Loucy (cell line): ENCODE measurements around the gene ACP3.

Experiments used
- H2AFZ ChIP-seq: fragments of 200-600 bp; sonication (generic); 2 replicates; pipeline ENCODE4 v1.6.0; 2016; ENCODE audit warnings: antibody characterized with exemption, mild to moderate bottlenecking, low read length, moderate library complexity
- H3F3A ChIP-seq: fragments of 200-600 bp; 2 replicates; pipeline ENCODE4 v1.6.0; 2016; ENCODE audit warnings: antibody characterized with exemption, low read depth, mild to moderate bottlenecking
- H3K27me3 ChIP-seq: fragments of 200-600 bp; sonication (generic); 2 replicates; pipeline ENCODE4 v1.6.1; 2014; ENCODE audit warnings: low read length, mild to moderate bottlenecking; ENCODE audit not compliant: insufficient read depth, poor library complexity, severe bottlenecking
- H3K36me3 ChIP-seq: fragments of 200-600 bp; sonication (generic); 2 replicates; pipeline ENCODE4 v1.6.1; 2016; ENCODE audit warnings: low read length; ENCODE audit not compliant: insufficient read depth
- H3K4me1 ChIP-seq: fragments of 200-600 bp; sonication (generic); 2 replicates; pipeline ENCODE4 v1.5.1; 2014; ENCODE audit warnings: low read length, mild to moderate bottlenecking; ENCODE audit not compliant: insufficient read depth, poor library complexity, severe bottlenecking
- H3K4me2 ChIP-seq: fragments of 200-600 bp; sonication (generic); 2 replicates; pipeline ENCODE4 v1.6.0; 2014; ENCODE audit warnings: antibody characterized with exemption, low read length, low read depth, mild to moderate bottlenecking; ENCODE audit not compliant: poor library complexity, severe bottlenecking
- H3K4me3 ChIP-seq: fragments of 200-600 bp; sonication (generic); 2 replicates; pipeline ENCODE4 v1.5.1; 2014; ENCODE audit warnings: low read length, mild to moderate bottlenecking, mixed read lengths; ENCODE audit not compliant: poor library complexity, severe bottlenecking
- H3K79me2 ChIP-seq: fragments of 200-600 bp; sonication (generic); 2 replicates; pipeline ENCODE4 v1.6.1; 2014; ENCODE audit warnings: low read length; ENCODE audit not compliant: insufficient read depth
- H3K9ac ChIP-seq: fragments of 200-600 bp; sonication (generic); 2 replicates; pipeline ENCODE4 v1.6.0; 2014; ENCODE audit warnings: mild to moderate bottlenecking, low read depth, low read length, moderate library complexity; ENCODE audit not compliant: poor library complexity, severe bottlenecking
- H3K9me2 ChIP-seq: fragments of 200-600 bp; sonication (generic); replicated peaks from 2 replicates; pipeline ENCODE4 v1.6.1; 2016; ENCODE audit warnings: low read depth, low read length, mixed read lengths
- H3K9me3 ChIP-seq: fragments of 200-600 bp; sonication (generic); 2 replicates; pipeline ENCODE4 v1.6.1; 2014; ENCODE audit warnings: mild to moderate bottlenecking, antibody characterized with exemption, low read length, low read depth; ENCODE audit not compliant: insufficient read depth
- H4K20me1 ChIP-seq: fragments of 200-600 bp; sonication (generic); 2 replicates; pipeline ENCODE4 v1.6.0; 2014; ENCODE audit warnings: antibody characterized with exemption, low read length, mild to moderate bottlenecking; ENCODE audit not compliant: insufficient read depth, poor library complexity, severe bottlenecking
- CTCF ChIP-seq: fragments of 200-600 bp; sonication (generic); conservative IDR thresholded peaks from 2 replicates; pipeline ENCODE4 v1.5.1; 2014; ENCODE audit warnings: mild to moderate bottlenecking, antibody characterized with exemption, low read length
- EZH2phosphoT487 ChIP-seq: fragments of 200-600 bp; IDR thresholded peaks from 2 replicates; pipeline ENCODE4 v1.6.1; 2018; ENCODE audit warnings: antibody characterized with exemption, mild to moderate bottlenecking, moderate library complexity, borderline replicate concordance

The ACP3 gene

GRCh38 chr3:132286035-132286434 lies 31.2 kb upstream of the ACP3 start:
- no peaks in the 10 kb centered on the region for H3K9me2 ChIP-seq
- no peaks in the 10 kb centered on the region for H4K20me1 ChIP-seq
- H3K27me3 ChIP-seq = no peaks in the 10 kb centered on the region
- H3K4me2 ChIP-seq = no peak overlapping the region
- no peaks in the 10 kb centered on the region for H3F3A ChIP-seq
- no peaks in the 10 kb centered on the region for H3K9me3 ChIP-seq
- no peak overlapping the region for H2AFZ ChIP-seq
- H3K9ac ChIP-seq = no peak overlapping the region
- no peak for TF ChIP-seq EZH2phosphoT487
- no peak for TF ChIP-seq CTCF
- peaks cover 4% of the 10 kb centered on the region for H3K4me1 ChIP-seq
- H3K79me2 ChIP-seq = no peaks in the 10 kb centered on the region
- no peaks in the 10 kb centered on the region for H3K36me3 ChIP-seq
- no peak overlapping the region for H3K4me3 ChIP-seq

- Histone ChIP-seq H3K4me1 (peaks cover 4% of the 10 kb centered on the region), H4K20me1 (no peaks in the 10 kb centered on the region), H2AFZ (no peak overlapping the region), H3F3A (no peaks in the 10 kb centered on the region), H3K9me2 (no peaks in the 10 kb centered on the region), H3K4me2 (no peak overlapping the region), H3K4me3 (no peak overlapping the region), H3K36me3 (no peaks in the 10 kb centered on the region), H3K9me3 (no peaks in the 10 kb centered on the region), H3K79me2 (no peaks in the 10 kb centered on the region), H3K27me3 (no peaks in the 10 kb centered on the region), H3K9ac (no peak overlapping the region)
- TF ChIP-seq CTCF = no peak
- TF ChIP-seq EZH2phosphoT487 = no peak
Observed at GRCh38 chr3:132288357-132288756, 28.9 kb upstream of the ACP3 start.

GRCh38 chr3:132289316-132289715 lies 27.9 kb upstream of the ACP3 start:
- Histone ChIP-seq H3K36me3 (no peaks in the 10 kb centered on the region), H3K79me2 (no peaks in the 10 kb centered on the region), H3K4me2 (no peak overlapping the region), H3K9me3 (no peaks in the 10 kb centered on the region), H3K27me3 (no peaks in the 10 kb centered on the region), H2AFZ (no peak overlapping the region), H3K4me3 (no peak overlapping the region), H3K4me1 (no peaks in the 10 kb centered on the region), H4K20me1 (no peaks in the 10 kb centered on the region), H3K9ac (no peak overlapping the region), H3F3A (no peaks in the 10 kb centered on the region), H3K9me2 (no peaks in the 10 kb centered on the region)
- no peak for TF ChIP-seq CTCF
- TF ChIP-seq EZH2phosphoT487 = no peak
